HEK293T (cell line): ENCODE data around the gene TACC2.

ENCODE experiments used
- ELF4 ChIP-seq: fragments of 450-650 bp; IDR thresholded peaks from 2 replicates; pipeline ENCODE4 v1.6.1; 2017; ENCODE audit warnings: antibody characterized with exemption
- FOXA1 ChIP-seq: fragments of 450-650 bp; IDR thresholded peaks from 2 replicates; pipeline ENCODE4 v1.6.1; 2016; ENCODE audit warnings: mild to moderate bottlenecking
- SP1 ChIP-seq: fragments of 450-650 bp; IDR thresholded peaks from 2 replicates; pipeline ENCODE4 v1.6.1; 2017

- TF ChIP-seq FOXA1, result no peak
- no peak for TF ChIP-seq SP1
- TF ChIP-seq ELF4, result no peak
Observed at GRCh38 chr10:122144199-122144598, 155.2 kb downstream of the TACC2 start.
